Body of pancreas (tissue), 4 donors: ENCODE results near the gene B3GAT1.

Source experiments
- POLR2A ChIP-seq, 3 donors: fragments of 450-650 bp; IDR thresholded peaks; one replicate each; pipeline ENCODE4 v1.6.1; 2016; ENCODE audit warnings: antibody characterized with exemption in 3 of 3, mild to moderate bottlenecking in 2 of 3
- TF ChIP-seq, protein P1 (sequence below), 7 experiments: fragments of 450-650 bp in 4 of 7; fragments of 200-600 bp in 3 of 7; sonication (generic) in 3 of 7; IDR thresholded peaks; one replicate each; pipeline ENCODE4 v1.5.1; 2016 to 2019; ENCODE audit warnings: antibody characterized with exemption in 7 of 7

DNA sequence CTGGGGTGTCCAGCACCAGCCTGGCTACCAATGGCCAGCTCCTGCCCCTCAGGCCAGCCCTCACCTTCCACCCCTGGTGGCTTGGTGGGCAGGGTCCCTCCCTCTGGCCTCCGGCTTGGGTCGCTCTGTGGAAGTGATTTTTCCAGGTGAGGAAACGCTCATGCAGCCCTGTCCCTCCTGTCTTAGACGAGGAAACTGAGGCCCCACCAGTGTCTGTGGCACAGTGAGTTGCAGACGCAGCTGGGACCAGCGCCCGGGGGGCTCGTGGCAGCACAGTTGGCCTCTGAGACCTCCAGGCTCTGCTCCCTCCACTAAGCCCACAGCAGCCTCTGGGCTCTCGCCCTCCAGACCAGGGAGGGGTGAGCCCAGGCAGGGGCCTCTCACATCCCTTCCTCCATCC lies 6.2 kb downstream of the B3GAT1 start:
- TF ChIP-seq, protein P1, sequence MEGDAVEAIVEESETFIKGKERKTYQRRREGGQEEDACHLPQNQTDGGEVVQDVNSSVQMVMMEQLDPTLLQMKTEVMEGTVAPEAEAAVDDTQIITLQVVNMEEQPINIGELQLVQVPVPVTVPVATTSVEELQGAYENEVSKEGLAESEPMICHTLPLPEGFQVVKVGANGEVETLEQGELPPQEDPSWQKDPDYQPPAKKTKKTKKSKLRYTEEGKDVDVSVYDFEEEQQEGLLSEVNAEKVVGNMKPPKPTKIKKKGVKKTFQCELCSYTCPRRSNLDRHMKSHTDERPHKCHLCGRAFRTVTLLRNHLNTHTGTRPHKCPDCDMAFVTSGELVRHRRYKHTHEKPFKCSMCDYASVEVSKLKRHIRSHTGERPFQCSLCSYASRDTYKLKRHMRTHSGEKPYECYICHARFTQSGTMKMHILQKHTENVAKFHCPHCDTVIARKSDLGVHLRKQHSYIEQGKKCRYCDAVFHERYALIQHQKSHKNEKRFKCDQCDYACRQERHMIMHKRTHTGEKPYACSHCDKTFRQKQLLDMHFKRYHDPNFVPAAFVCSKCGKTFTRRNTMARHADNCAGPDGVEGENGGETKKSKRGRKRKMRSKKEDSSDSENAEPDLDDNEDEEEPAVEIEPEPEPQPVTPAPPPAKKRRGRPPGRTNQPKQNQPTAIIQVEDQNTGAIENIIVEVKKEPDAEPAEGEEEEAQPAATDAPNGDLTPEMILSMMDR (IDR thresholded peaks at IDR 0.05), result no peak
- TF ChIP-seq POLR2A (IDR thresholded peaks at IDR 0.05), result no peak
